ENCODE data around the gene CYTIP. TPM values are rescaled to one million over a fixed set of nuclear protein-coding genes. Genes with fewer than 3 reads are reported as not detected.

CYTIP gene
- total and polyA plus RNA-seq, 4 donors, result 7.4 to 45.9 (median 29.4) TPM

- H3K4me3 ChIP-seq, result no peak overlapping the region
- DNase-seq (no peak), ATAC-seq (ENCODE audit: insufficient read depth, low FRiP score) (no peak)
- no peaks in the 10 kb centered on the region for H3K27me3 ChIP-seq (ENCODE audit: control insufficient read depth in 3 of 3, insufficient read depth in 3 of 3, low read length in 2 of 3)
- H3K4me1 ChIP-seq (ENCODE audit: control insufficient read depth in 5 of 5, insufficient read depth in 5 of 5, low read length in 5 of 5), result no peaks in the 10 kb centered on the region
- no peak overlapping the region for H3K9ac ChIP-seq (ENCODE audit: insufficient read depth in 1 of 2, low read length in 2 of 2)
- no peaks in the 10 kb centered on the region for H3K9me3 ChIP-seq (ENCODE audit: control insufficient read depth in 4 of 4, insufficient read depth in 3 of 4, low read length in 3 of 4)
- TF ChIP-seq, protein P1, sequence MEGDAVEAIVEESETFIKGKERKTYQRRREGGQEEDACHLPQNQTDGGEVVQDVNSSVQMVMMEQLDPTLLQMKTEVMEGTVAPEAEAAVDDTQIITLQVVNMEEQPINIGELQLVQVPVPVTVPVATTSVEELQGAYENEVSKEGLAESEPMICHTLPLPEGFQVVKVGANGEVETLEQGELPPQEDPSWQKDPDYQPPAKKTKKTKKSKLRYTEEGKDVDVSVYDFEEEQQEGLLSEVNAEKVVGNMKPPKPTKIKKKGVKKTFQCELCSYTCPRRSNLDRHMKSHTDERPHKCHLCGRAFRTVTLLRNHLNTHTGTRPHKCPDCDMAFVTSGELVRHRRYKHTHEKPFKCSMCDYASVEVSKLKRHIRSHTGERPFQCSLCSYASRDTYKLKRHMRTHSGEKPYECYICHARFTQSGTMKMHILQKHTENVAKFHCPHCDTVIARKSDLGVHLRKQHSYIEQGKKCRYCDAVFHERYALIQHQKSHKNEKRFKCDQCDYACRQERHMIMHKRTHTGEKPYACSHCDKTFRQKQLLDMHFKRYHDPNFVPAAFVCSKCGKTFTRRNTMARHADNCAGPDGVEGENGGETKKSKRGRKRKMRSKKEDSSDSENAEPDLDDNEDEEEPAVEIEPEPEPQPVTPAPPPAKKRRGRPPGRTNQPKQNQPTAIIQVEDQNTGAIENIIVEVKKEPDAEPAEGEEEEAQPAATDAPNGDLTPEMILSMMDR (IDR thresholded peaks at IDR 0.05; ENCODE audit: control extremely low read depth, extremely low read depth), result no peak
- 79 to 84% methylated on average over 1 of the region's 1 CpG for WGBS, 2 donors
- no peaks in the 10 kb centered on the region for H3K36me3 ChIP-seq (ENCODE audit: control insufficient read depth in 4 of 4, insufficient read depth in 4 of 4, low read length in 4 of 4)
- no peak overlapping the region for H3K27ac ChIP-seq (ENCODE audit: low read depth in 1 of 2, low read length in 1 of 2)
These were observed 57.1 kb downstream of the CYTIP start for GRCh38 chr2:157386747-157387146.

GRCh38 chr2:157386247-157386646 lies 57.6 kb downstream of the CYTIP start:
- DNase-seq (no peak), ATAC-seq (ENCODE audit: insufficient read depth, low FRiP score) (no peak)
- TF ChIP-seq, protein P1 (IDR thresholded peaks at IDR 0.05; ENCODE audit: control extremely low read depth, extremely low read depth), result no peak
- no peak overlapping the region for H3K27ac ChIP-seq (ENCODE audit: low read depth in 1 of 2, low read length in 1 of 2)
- H3K9ac ChIP-seq (ENCODE audit: insufficient read depth in 1 of 2, low read length in 2 of 2), result no peak overlapping the region
- H3K36me3 ChIP-seq (ENCODE audit: control insufficient read depth in 4 of 4, insufficient read depth in 4 of 4, low read length in 4 of 4), result no peaks in the 10 kb centered on the region
- no peak overlapping the region for H3K4me3 ChIP-seq
- no peaks in the 10 kb centered on the region for H3K27me3 ChIP-seq (ENCODE audit: control insufficient read depth in 3 of 3, insufficient read depth in 3 of 3, low read length in 2 of 3)
- H3K4me1 ChIP-seq (ENCODE audit: control insufficient read depth in 5 of 5, insufficient read depth in 5 of 5, low read length in 5 of 5), result no peaks in the 10 kb centered on the region
- no peaks in the 10 kb centered on the region for H3K9me3 ChIP-seq (ENCODE audit: control insufficient read depth in 4 of 4, insufficient read depth in 3 of 4, low read length in 3 of 4)
- 67 to 92% methylated on average over 1 of the region's 1 CpG for WGBS, 2 donors

- TF ChIP-seq, protein P1 (IDR thresholded peaks at IDR 0.05; ENCODE audit: control extremely low read depth, extremely low read depth), result no peak
- Histone ChIP-seq H3K4me3 (no peak overlapping the region), H3K9ac (ENCODE audit: insufficient read depth in 1 of 2, low read length in 2 of 2) (no peak overlapping the region), H3K9me3 (ENCODE audit: control insufficient read depth in 4 of 4, insufficient read depth in 3 of 4, low read length in 3 of 4) (peaks cover 0 to 7% (median 5%) of the 10 kb centered on the region in 4 donors), H3K27me3 (ENCODE audit: control insufficient read depth in 3 of 3, insufficient read depth in 3 of 3, low read length in 2 of 3) (no peaks in the 10 kb centered on the region), H3K36me3 (ENCODE audit: control insufficient read depth in 4 of 4, insufficient read depth in 4 of 4, low read length in 4 of 4) (no peaks in the 10 kb centered on the region), H3K27ac (ENCODE audit: low read depth in 1 of 2, low read length in 1 of 2) (no peak overlapping the region), H3K4me1 (ENCODE audit: control insufficient read depth in 5 of 5, insufficient read depth in 5 of 5, low read length in 5 of 5) (no peaks in the 10 kb centered on the region)
- ATAC-seq (ENCODE audit: insufficient read depth, low FRiP score), result no peak
- 83 to 91% methylated on average over 2 of the region's 2 CpGs for WGBS, 2 donors
- DNase-seq, result no peak
These were observed 66.0 kb downstream of the CYTIP start for GRCh38 chr2:157377861-157378260.

DNA sequence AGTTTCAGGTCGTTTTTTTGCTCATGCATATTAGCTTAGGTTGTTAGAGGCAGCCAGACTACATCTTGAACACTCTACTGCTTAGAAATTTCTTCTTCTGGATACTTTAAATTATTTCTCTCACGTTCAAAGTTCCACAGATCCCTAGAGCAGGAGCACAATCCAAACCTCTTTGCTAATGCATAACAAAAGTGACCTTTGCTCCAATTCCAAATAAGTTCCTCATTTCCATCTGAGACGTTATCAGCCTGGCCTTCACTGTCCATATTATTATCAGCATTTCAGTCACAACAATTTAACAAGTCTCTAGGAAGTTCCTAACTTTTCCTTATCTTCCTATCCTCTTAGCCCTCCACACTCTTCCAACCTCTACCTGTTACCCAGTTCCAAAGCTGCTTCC lies 67.8 kb downstream of the CYTIP start:
- H3K9ac ChIP-seq (ENCODE audit: insufficient read depth in 1 of 2, low read length in 2 of 2), result no peak overlapping the region
- no peaks in the 10 kb centered on the region for H3K27me3 ChIP-seq (ENCODE audit: control insufficient read depth in 3 of 3, insufficient read depth in 3 of 3, low read length in 2 of 3)
- WGBS, 2 donors, result 56 to 70% methylated on average over 3 of the region's 3 CpGs
- TF ChIP-seq, protein P1 (IDR thresholded peaks at IDR 0.05; ENCODE audit: control extremely low read depth, extremely low read depth), result no peak
- H3K4me3 ChIP-seq, result no peak overlapping the region
- no peaks in the 10 kb centered on the region for H3K4me1 ChIP-seq (ENCODE audit: control insufficient read depth in 5 of 5, insufficient read depth in 5 of 5, low read length in 5 of 5)
- no peaks in the 10 kb centered on the region for H3K36me3 ChIP-seq (ENCODE audit: control insufficient read depth in 4 of 4, insufficient read depth in 4 of 4, low read length in 4 of 4)
- H3K9me3 ChIP-seq (ENCODE audit: control insufficient read depth in 4 of 4, insufficient read depth in 3 of 4, low read length in 3 of 4), result peaks cover 0 to 7% (median 5%) of the 10 kb centered on the region in 4 donors
- no peak overlapping the region for H3K27ac ChIP-seq (ENCODE audit: low read depth in 1 of 2, low read length in 1 of 2)
- no peak for ATAC-seq (ENCODE audit: insufficient read depth, low FRiP score)
- no peak for DNase-seq
